Measurements from ENCODE around the gene SOAT1.
"Not testable (repeated sequence)": the region's sequence is repeated elsewhere in the genome, so short reads cannot be mapped to it uniquely, and the experiment has no call there.

SOAT1 gene

GRCh38 chr1:179310291-179310690 is 16.7 kb downstream of the SOAT1 start:
- DNase-seq = no peak

- DNase-seq = no peak
Measured at GRCh38 chr1:179310721-179311120, 17.1 kb downstream of the SOAT1 start.

- DNase-seq = no peak
Measured at GRCh38 chr1:179311149-179311700, 17.6 kb downstream of the SOAT1 start.

GRCh38 chr1:179313004-179313403 is 19.4 kb downstream of the SOAT1 start:
- DNase-seq = no peak

- no peak for DNase-seq
Measured at GRCh38 chr1:179314928-179315327, 21.3 kb downstream of the SOAT1 start.

GRCh38 chr1:179318491-179318890 is 24.9 kb downstream of the SOAT1 start:
- DNase-seq = no peak

GRCh38 chr1:179321533-179322216 is 28.1 kb downstream of the SOAT1 start:
- DNase-seq = no peak

GRCh38 chr1:179322557-179322956 is 29.0 kb downstream of the SOAT1 start:
- DNase-seq = no peak

- no peak for DNase-seq
Measured at GRCh38 chr1:179323436-179323835, 29.8 kb downstream of the SOAT1 start.

GRCh38 chr1:179325836-179326235 is 32.2 kb downstream of the SOAT1 start:
- DNase-seq = no peak

- DNase-seq = no peak
Measured at GRCh38 chr1:179326746-179327145, 33.1 kb downstream of the SOAT1 start.

- no peak for DNase-seq
Measured at GRCh38 chr1:179327196-179327595, 33.6 kb downstream of the SOAT1 start.

- no peak for DNase-seq
Measured at GRCh38 chr1:179327679-179328078, 34.1 kb downstream of the SOAT1 start.

- no peak for DNase-seq
Measured at GRCh38 chr1:179329862-179330261, 36.3 kb downstream of the SOAT1 start.

- no peak for DNase-seq
Measured at GRCh38 chr1:179334440-179334839, 40.8 kb downstream of the SOAT1 start.

- DNase-seq = no peak
Measured at GRCh38 chr1:179337288-179337687, 43.7 kb downstream of the SOAT1 start.

- DNase-seq = no peak
Measured at GRCh38 chr1:179337942-179338560, 44.5 kb downstream of the SOAT1 start.

- no peak for DNase-seq
Measured at GRCh38 chr1:179340918-179341317, 47.3 kb downstream of the SOAT1 start.

GRCh38 chr1:179341943-179342547 is 48.4 kb downstream of the SOAT1 start:
- no peak for DNase-seq

GRCh38 chr1:179342740-179343404 is 49.3 kb downstream of the SOAT1 start:
- DNase-seq = no peak

- no peak for DNase-seq
Measured at GRCh38 chr1:179351281-179351680, 57.7 kb downstream of the SOAT1 start.

- DNase-seq = no peak
Measured at GRCh38 chr1:179352236-179352635, 58.6 kb downstream of the SOAT1 start.

- DNase-seq = no peak
Measured at GRCh38 chr1:179353546-179353945, 59.9 kb downstream of the SOAT1 start.

- DNase-seq = not testable (repeated sequence)
Measured at GRCh38 chr1:179361631-179362030, 68.0 kb downstream of the SOAT1 start.

All from activated CD4-positive, alpha-beta T cell treated with anti-CD3 and anti-CD28 coated beads, Interleukin-2, amount 50 U/mL, for 1 hour (primary cell).